Thymus (tissue), 11 donors: ENCODE data around the gene FAM110A. TPM values are rescaled to one million over a fixed set of nuclear protein-coding genes. Genes with fewer than 3 reads are reported as not detected.

Experiments
- DNase-seq, 9 donors: peaks; one replicate each; pipeline ENCODE4 v3.0.0-alpha.2; 2013; ENCODE audit warnings: low spot score in 9 of 9, low read depth in 6 of 9, missing footprints in 1 of 9
- H3K27ac ChIP-seq, 2 donors: one replicate each; pipeline ENCODE4 v1.5.1; 2013; ENCODE audit warnings: control low read depth in 1 of 2, low read depth in 1 of 2, low read length in 1 of 2, mild to moderate bottlenecking in 1 of 2, moderate library complexity in 1 of 2
- H3K27me3 ChIP-seq, 2 donors: one replicate each; pipeline ENCODE4 v1.5.1; 2013; ENCODE audit warnings: low read length in 1 of 2; ENCODE audit not compliant: control insufficient read depth in 2 of 2, insufficient read depth in 1 of 2
- H3K36me3 ChIP-seq, 2 donors: one replicate each; pipeline ENCODE4 v1.5.1; 2013; ENCODE audit warnings: low read length in 1 of 2, mild to moderate bottlenecking in 1 of 2, moderate library complexity in 1 of 2; ENCODE audit not compliant: control insufficient read depth in 2 of 2, insufficient read depth in 2 of 2
- H3K4me1 ChIP-seq, 2 donors: one replicate each; pipeline ENCODE4 v1.5.1; 2013; ENCODE audit warnings: low read length in 2 of 2; ENCODE audit not compliant: control insufficient read depth in 2 of 2, insufficient read depth in 2 of 2
- H3K4me3 ChIP-seq, 2 donors: one replicate each; pipeline ENCODE4 v1.5.1; 2013; ENCODE audit warnings: low read length in 2 of 2, control low read depth in 1 of 2, mild to moderate bottlenecking in 1 of 2
- H3K9me3 ChIP-seq, 2 donors: one replicate each; pipeline ENCODE4 v1.5.1; 2013; ENCODE audit warnings: low read length in 1 of 2, mild to moderate bottlenecking in 1 of 2; ENCODE audit not compliant: control insufficient read depth in 2 of 2, insufficient read depth in 1 of 2
- WGBS: extraction: QIAGEN DNeasy Blood & Tissue Kit; methylation state at CpG from one replicate; pipeline ENCODE4 v1.1.7; 2013; 5-methylcytosine and 5-hydroxymethylcytosine counted together
- polyA plus RNA-seq: library from polyadenylated mRNA; stranded (reverse); fragments of 200-250 nt; gene quantifications from one replicate; pipeline ENCODE4 v1.2.3, GENCODE V29; 2013
- total RNA-seq: library from RNA; stranded (reverse); fragments of 120-200 nt; gene quantifications from one replicate; pipeline ENCODE4 v1.2.4, GENCODE V29; 2013
- donor health status: healthy.

Gene FAM110A
- total and polyA plus RNA-seq, 2 donors, result 7.2 to 15.2 TPM

- Histone ChIP-seq H3K27me3 (peaks cover 5 to 25% of the 10 kb centered on the region in 2 donors), H3K9me3 (no peaks in the 10 kb centered on the region), H3K4me1 (no peaks in the 10 kb centered on the region), H3K36me3 (no peaks in the 10 kb centered on the region), H3K4me3 (no peak overlapping the region), H3K27ac (no peak overlapping the region)
- 77% methylated on average over 10 of the region's 10 CpGs for WGBS
- no peak for DNase-seq
Measured at GRCh38 chr20:881051-881782, 47.7 kb downstream of the FAM110A start.

GRCh38 chr20:881783-882144, 48.2 kb downstream of the FAM110A start:
- Histone ChIP-seq H3K27ac (no peak overlapping the region), H3K36me3 (no peaks in the 10 kb centered on the region), H3K4me3 (no peak overlapping the region), H3K9me3 (no peaks in the 10 kb centered on the region), H3K4me1 (no peaks in the 10 kb centered on the region), H3K27me3 (peaks cover 5 to 25% of the 10 kb centered on the region in 2 donors)
- DNase-seq, result no peak

- Histone ChIP-seq H3K4me3 (no peak overlapping the region), H3K9me3 (no peaks in the 10 kb centered on the region)
- WGBS, result 18% methylated on average over 41 of the region's 41 CpGs
Measured at GRCh38 chr20:884983-885952, 51.8 kb downstream of the FAM110A start.

GRCh38 chr20:887137-887536, 53.6 kb downstream of the FAM110A start:
- no peak for DNase-seq
- no peaks in the 10 kb centered on the region for H3K9me3 ChIP-seq
- no peak overlapping the region for H3K27ac ChIP-seq
- WGBS, result 97% methylated on average over 2 of the region's 2 CpGs
- H3K4me1 ChIP-seq, result no peaks in the 10 kb centered on the region
- no peak overlapping the region for H3K4me3 ChIP-seq
- H3K36me3 ChIP-seq, result no peaks in the 10 kb centered on the region
- peaks cover 5 to 25% of the 10 kb centered on the region in 2 donors for H3K27me3 ChIP-seq

More at GRCh38 chr20:884983-885952, 51.8 kb downstream of the FAM110A start:
- peak in 2 of 9 donors; percentile 10 to 14 for DNase-seq
- Histone ChIP-seq H3K4me1 (no peaks in the 10 kb centered on the region), H3K27me3 (peaks cover 5 to 23% of the 10 kb centered on the region in 2 donors), H3K36me3 (no peaks in the 10 kb centered on the region), H3K27ac (no peak overlapping the region)

GRCh38 chr20:888057-888456, 54.5 kb downstream of the FAM110A start:
- H3K36me3 ChIP-seq, result no peaks in the 10 kb centered on the region
- no peaks in the 10 kb centered on the region for H3K9me3 ChIP-seq
- no peak overlapping the region for H3K27ac ChIP-seq
- H3K27me3 ChIP-seq, result peaks cover 5 to 25% of the 10 kb centered on the region in 2 donors
- 94% methylated on average over 2 of the region's 2 CpGs for WGBS
- H3K4me3 ChIP-seq, result no peak overlapping the region
- H3K4me1 ChIP-seq, result no peaks in the 10 kb centered on the region
- no peak for DNase-seq

GRCh38 chr20:889106-889505, 55.6 kb downstream of the FAM110A start:
- Histone ChIP-seq H3K36me3 (no peaks in the 10 kb centered on the region), H3K4me1 (no peaks in the 10 kb centered on the region), H3K4me3 (no peak overlapping the region), H3K27ac (no peak overlapping the region), H3K9me3 (no peaks in the 10 kb centered on the region), H3K27me3 (peaks cover 5 to 20% of the 10 kb centered on the region in 2 donors)
- 95% methylated on average over 5 of the region's 5 CpGs for WGBS
- DNase-seq, result no peak

- H3K9me3 ChIP-seq, result no peaks in the 10 kb centered on the region
- H3K4me3 ChIP-seq, result no peak overlapping the region
- no peaks in the 10 kb centered on the region for H3K4me1 ChIP-seq
- DNase-seq, result no peak
- no peaks in the 10 kb centered on the region for H3K36me3 ChIP-seq
- H3K27me3 ChIP-seq, result peaks cover 5 to 11% of the 10 kb centered on the region in 2 donors
- WGBS, result 95% methylated on average over 10 of the region's 10 CpGs
- no peak overlapping the region for H3K27ac ChIP-seq
Measured at GRCh38 chr20:889932-890463, 56.5 kb downstream of the FAM110A start.

GRCh38 chr20:890666-891057, 57.1 kb downstream of the FAM110A start:
- H3K27me3 ChIP-seq, result peaks cover 0 to 4% of the 10 kb centered on the region in 2 donors
- no peak for DNase-seq
- 93% methylated on average over 6 of the region's 6 CpGs for WGBS
- no peaks in the 10 kb centered on the region for H3K9me3 ChIP-seq
- H3K27ac ChIP-seq, result no peak overlapping the region
- H3K4me3 ChIP-seq, result no peak overlapping the region
- H3K36me3 ChIP-seq, result no peaks in the 10 kb centered on the region
- no peaks in the 10 kb centered on the region for H3K4me1 ChIP-seq
